Sciatic nerve (tissue), 2 donors: ENCODE data around the gene KIF2A. TPM values are rescaled to one million over a fixed set of nuclear protein-coding genes. Genes with fewer than 3 reads are reported as not detected.

Experiments used
- ATAC-seq: fragments of 200-7000 bp; cut with Tn5 transposase; one replicate; pipeline ENCODE4 v1.9.1; 2020; ENCODE audit warnings: mild to moderate bottlenecking, moderate library complexity
- DNase-seq: peaks from one replicate; pipeline ENCODE4 v3.0.0-alpha.2; 2020; ENCODE audit warnings: low spot score
- intact Hi-C: fragments of 100-400 bp; cut with DNase I; formaldehyde crosslinking; loops from one replicate; pipeline ENCODE4 v1.14.2; 2022
- total RNA-seq: library from RNA; stranded (reverse); fragmentation: NEBNext Ultra II Directional; extraction: Animal tissue kit (Norgen Biotek cat#: 25700); gene quantifications from one replicate; pipeline ENCODE4 v1.2.1, GENCODE V29; 2021
- donor health status: DM: no; HTN: no; CAD: no.
- donor health status: DM: no; HTN: no; CAD: no.

The KIF2A gene
- total RNA-seq, 1 donor from 2014 or later: 54.4 TPM

GRCh38 chr5:62421414-62421813 is 115.4 kb downstream of the KIF2A start:
- no peak for DNase-seq
- intact Hi-C loops: no loop called here
- ATAC-seq: no peak

GRCh38 chr5:62424763-62425162 is 118.8 kb downstream of the KIF2A start:
- DNase-seq (no peak), ATAC-seq (no peak)
- intact Hi-C loops: no loop called here

GRCh38 chr5:62431735-62432620 is 126.0 kb downstream of the KIF2A start:
- ATAC-seq (peak; percentile 93), DNase-seq (no peak)
- intact Hi-C loops: no loop called here

DNA sequence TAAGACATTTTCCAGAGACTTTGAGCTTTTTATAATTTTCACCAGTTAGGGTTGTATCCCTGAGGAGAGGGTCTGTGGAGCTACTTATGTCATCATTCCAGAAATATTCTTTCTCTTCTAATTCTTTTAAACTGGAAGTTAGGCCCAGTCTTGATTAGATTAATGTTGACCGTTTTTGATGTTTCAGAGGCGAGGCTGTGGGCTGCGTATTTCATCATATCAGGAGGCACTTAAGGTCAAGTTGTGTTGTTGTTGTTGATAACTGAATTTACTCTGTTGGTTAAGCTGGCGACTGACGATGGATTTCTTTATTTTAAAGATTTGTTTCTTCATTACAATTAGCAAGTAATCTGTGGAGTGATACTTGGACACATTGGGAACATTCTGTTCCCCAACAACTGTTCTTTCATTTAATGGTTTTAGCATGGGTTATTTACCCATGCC is 126.6 kb downstream of the KIF2A start:
- peak; percentile 79 for ATAC-seq
- no peak for DNase-seq
- intact Hi-C loops: no loop called here

Other genes with a start within 250 kb of the KIF2A start
- 20.0 TPM for gene DIMT1, start 97.7 kb downstream of the KIF2A start, total RNA-seq
- 39.9 TPM for gene IPO11, start 106.6 kb downstream of the KIF2A start, total RNA-seq